Naive thymus-derived CD4-positive, alpha-beta T cell (primary cell): ENCODE results near the gene PXDN. TPM values are rescaled to one million over a fixed set of nuclear protein-coding genes. Genes with fewer than 3 reads are reported as not detected.
A peak's percentile ranks its signal among the peaks of the same experiment; 100 is the strongest.

Source experiments
- ATAC-seq: fragments of 150-1000 bp; cut with Tn5 transposase; 2 replicates; pipeline ENCODE4 v1.10.0; 2021; ENCODE audit warnings: mild to moderate bottlenecking, moderate library complexity
- CTCF ChIA-PET: fragments of 350-600 bp; sonication (Branson Sonifier 250); formaldehyde crosslinking; loops from one replicate; lab custom pipeline; 2021; ENCODE audit warnings: antibody characterized with exemption; lab: Charles Lee
- POLR2A ChIA-PET: fragments of 350-600 bp; sonication (Branson Sonifier 250); formaldehyde crosslinking; loops from one replicate; lab custom pipeline; 2021; ENCODE audit warnings: antibody characterized with exemption, inconsistent platforms; lab: Charles Lee
- DNase-seq, 9 donors: peaks; one replicate each; pipeline versions ENCODE4 v3.0.0 to v3.0.0-alpha.2; 2020 to 2022; ENCODE audit warnings: mixed read lengths in 1 of 9
- H3K27ac ChIP-seq: one replicate; pipeline ENCODE4 v1.7.0; 2013; ENCODE audit warnings: mild to moderate bottlenecking, low read depth, low read length, moderate library complexity
- H3K27me3 ChIP-seq, 2 donors: one replicate each; pipeline ENCODE4 v1.7.0; 2013; ENCODE audit warnings: low read length in 2 of 2, mild to moderate bottlenecking in 2 of 2, moderate library complexity in 2 of 2; ENCODE audit not compliant: control insufficient read depth in 2 of 2, insufficient read depth in 2 of 2
- H3K36me3 ChIP-seq, 3 experiments: 1 replicate in 2 of 3; 2 replicates in 1 of 3; pipeline ENCODE4 v1.7.0; 2013; ENCODE audit warnings: low read length in 3 of 3, mild to moderate bottlenecking in 3 of 3, moderate library complexity in 1 of 3; ENCODE audit not compliant: insufficient read depth in 3 of 3, control insufficient read depth in 2 of 3
- H3K4me1 ChIP-seq, 2 donors: one replicate each; pipeline ENCODE4 v1.7.0; 2013; ENCODE audit warnings: low read length in 2 of 2, mild to moderate bottlenecking in 2 of 2, moderate library complexity in 1 of 2; ENCODE audit not compliant: control insufficient read depth in 2 of 2, insufficient read depth in 2 of 2
- H3K4me3 ChIP-seq: 2 replicates; pipeline ENCODE4 v1.7.0; 2013; ENCODE audit warnings: mild to moderate bottlenecking, low read length
- H3K9me3 ChIP-seq, 3 experiments: 1 replicate in 2 of 3; 2 replicates in 1 of 3; pipeline ENCODE4 v1.7.0; 2013; ENCODE audit warnings: low read length in 3 of 3; ENCODE audit not compliant: control insufficient read depth in 2 of 3
- H3K27ac Mint-ChIP-seq, 9 donors: one replicate each; pipeline ENCODE4 v1.8.0; 2020 to 2022; ENCODE audit warnings: mixed read lengths in 9 of 9, mild to moderate bottlenecking in 8 of 9, moderate library complexity in 5 of 9, inconsistent platforms in 2 of 9
- H3K27me3 Mint-ChIP-seq, 5 donors: one replicate each; pipeline ENCODE4 v1.8.0; 2021 to 2022; ENCODE audit warnings: mixed read lengths in 5 of 5, mild to moderate bottlenecking in 1 of 5
- H3K36me3 Mint-ChIP-seq, 5 donors: one replicate each; pipeline ENCODE4 v1.8.0; 2020 to 2022; ENCODE audit warnings: mixed read lengths in 5 of 5, mild to moderate bottlenecking in 3 of 5, inconsistent platforms in 1 of 5
- H3K4me1 Mint-ChIP-seq, 7 donors: one replicate each; pipeline ENCODE4 v1.8.0; 2020 to 2022; ENCODE audit warnings: mixed read lengths in 7 of 7, mild to moderate bottlenecking in 3 of 7, inconsistent platforms in 1 of 7
- H3K4me3 Mint-ChIP-seq, 10 donors: one replicate each; pipeline ENCODE4 v1.8.0; 2020 to 2022; ENCODE audit warnings: mild to moderate bottlenecking in 10 of 10, mixed read lengths in 10 of 10, moderate library complexity in 6 of 10, inconsistent platforms in 2 of 10
- H3K9me3 Mint-ChIP-seq, 11 donors: one replicate each; pipeline ENCODE4 v1.8.0; 2020 to 2022; ENCODE audit warnings: mixed read lengths in 11 of 11, mild to moderate bottlenecking in 4 of 11, inconsistent platforms in 1 of 11, moderate library complexity in 1 of 11
- intact Hi-C, 2 donors: fragments of 100-400 bp; cut with micrococcal nuclease; formaldehyde crosslinking; loops; one replicate each; pipeline ENCODE4 v1.15.1; 2023
- polyA plus RNA-seq, 2 donors: library from polyadenylated mRNA; unstranded; fragments of 300-500 nt; fragmentation: Illumina TruSeq; gene quantifications; one replicate each; pipeline ENCODE4 v1.2.3, GENCODE V29; 2021
- total RNA-seq, 6 experiments: library from RNA in 5 of 6; stranded (reverse) in 5 of 6; gene quantifications; 1 replicate in 5 of 6; 2 replicates in 1 of 6; pipeline ENCODE4 v1.2.3 and lab custom pipeline; 2021 to 2026

The PXDN gene
- total and polyA plus RNA-seq, 7 experiments from 2014 or later = 0.47 to 3.1 (median 1.00) TPM; not detected in 3

- DNase-seq (no peak), ATAC-seq (no peak)
- no peaks in the 10 kb centered on the region for H3K9me3 ChIP-seq
- peaks cover 0 to 28% (median 6%) of the 10 kb centered on the region in 5 donors for H3K27me3 Mint-ChIP-seq
- CTCF ChIA-PET = no interaction called here
- H3K36me3 Mint-ChIP-seq = no peaks in the 10 kb centered on the region
- POLR2A ChIA-PET = no interaction called here
- no peak overlapping the region for H3K27ac ChIP-seq
- H3K4me3 ChIP-seq = no peak overlapping the region
- H3K4me3 Mint-ChIP-seq = no peak overlapping the region
- intact Hi-C loops = no loop called here
- H3K27ac Mint-ChIP-seq = peak overlapping the region in 2 of 9 donors; percentile 41 to 79
- no peaks in the 10 kb centered on the region for H3K4me1 ChIP-seq
- no peaks in the 10 kb centered on the region for H3K36me3 ChIP-seq
- H3K4me1 Mint-ChIP-seq = peaks cover 0 to 15% (median 0%) of the 10 kb centered on the region in 7 donors
- H3K9me3 Mint-ChIP-seq = no peaks in the 10 kb centered on the region
- no peaks in the 10 kb centered on the region for H3K27me3 ChIP-seq
These were observed 33.5 kb upstream of the PXDN start for GRCh38 chr2:1777781-1778180.

GRCh38 chr2:1777156-1777555 lies 32.8 kb upstream of the PXDN start:
- ChIA-PET POLR2A (no interaction called here), CTCF (no interaction called here)
- no peak overlapping the region for H3K27ac Mint-ChIP-seq
- H3K27me3 Mint-ChIP-seq = peaks cover 0 to 26% (median 4%) of the 10 kb centered on the region in 5 donors
- H3K27me3 ChIP-seq = no peaks in the 10 kb centered on the region
- intact Hi-C loops = no loop called here
- H3K9me3 Mint-ChIP-seq = no peaks in the 10 kb centered on the region
- no peaks in the 10 kb centered on the region for H3K9me3 ChIP-seq
- peaks cover 0 to 15% (median 0%) of the 10 kb centered on the region in 7 donors for H3K4me1 Mint-ChIP-seq
- no peak for DNase-seq
- no peaks in the 10 kb centered on the region for H3K4me1 ChIP-seq
- no peak overlapping the region for H3K4me3 Mint-ChIP-seq
- no peak overlapping the region for H3K27ac ChIP-seq
- H3K36me3 Mint-ChIP-seq = no peaks in the 10 kb centered on the region
- H3K4me3 ChIP-seq = no peak overlapping the region
- ATAC-seq = no peak
- no peaks in the 10 kb centered on the region for H3K36me3 ChIP-seq

DNA sequence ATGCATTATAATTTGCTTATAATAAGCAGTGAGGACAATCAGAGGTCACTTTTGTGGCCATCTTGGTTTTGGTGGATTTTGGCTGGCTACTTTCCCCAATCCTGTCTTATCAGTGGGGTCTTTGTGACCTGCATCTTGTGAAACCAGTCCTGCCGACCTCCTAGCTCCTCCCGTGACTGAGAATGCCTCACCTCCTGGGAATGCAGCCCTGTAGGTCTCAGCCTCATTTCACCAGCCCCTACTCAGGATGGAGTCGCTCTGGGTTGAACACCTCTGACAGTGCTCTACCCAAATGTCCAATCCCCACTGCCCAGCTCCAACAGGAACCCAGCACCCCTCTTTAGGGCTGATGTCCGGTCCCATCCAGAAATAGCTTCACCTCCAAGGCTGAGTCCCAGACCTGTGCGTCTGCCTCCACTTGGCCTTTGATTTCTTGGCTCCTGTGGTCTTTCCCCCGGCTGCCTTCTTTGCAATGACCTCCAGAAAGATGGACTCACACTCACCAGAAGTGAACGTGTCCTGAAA lies 31.3 kb upstream of the PXDN start:
- Histone ChIP-seq H3K4me3 (no peak overlapping the region), H3K27me3 (no peaks in the 10 kb centered on the region), H3K9me3 (no peaks in the 10 kb centered on the region), H3K4me1 (no peaks in the 10 kb centered on the region), H3K36me3 (no peaks in the 10 kb centered on the region), H3K27ac (no peak overlapping the region)
- Mint-ChIP-seq H3K36me3 (no peaks in the 10 kb centered on the region), H3K27ac (no peak overlapping the region), H3K4me3 (no peak overlapping the region), H3K4me1 (peaks cover 0 to 5% (median 0%) of the 10 kb centered on the region in 7 donors), H3K27me3 (peaks cover 0 to 18% (median 2%) of the 10 kb centered on the region in 5 donors), H3K9me3 (no peaks in the 10 kb centered on the region)
- no peak for ATAC-seq
- POLR2A ChIA-PET = no interaction called here
- no peak for DNase-seq
- CTCF ChIA-PET = no interaction called here
- intact Hi-C loops = no loop called here

DNA sequence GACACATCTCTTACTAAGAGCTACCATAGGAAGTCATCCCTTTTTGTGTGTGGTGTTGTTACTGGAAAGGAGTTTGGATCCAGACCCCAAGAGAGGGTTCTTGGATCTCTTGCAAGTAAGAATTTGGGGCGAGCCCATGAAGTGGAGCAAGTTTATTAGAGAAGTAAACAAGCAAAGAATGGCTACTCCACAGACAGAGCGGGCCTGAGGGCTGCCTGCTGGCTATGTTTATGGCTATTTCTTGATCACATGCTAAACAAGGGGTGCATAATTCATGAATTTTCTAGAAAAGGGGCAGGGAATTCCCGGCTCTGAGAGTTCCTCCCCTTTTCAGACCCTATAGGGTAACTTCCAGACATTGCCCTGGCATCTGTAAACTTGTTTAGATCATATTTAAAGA lies 30.6 kb upstream of the PXDN start:
- POLR2A ChIA-PET = no interaction called here
- Histone ChIP-seq H3K9me3 (no peaks in the 10 kb centered on the region), H3K4me3 (no peak overlapping the region), H3K36me3 (no peaks in the 10 kb centered on the region), H3K4me1 (no peaks in the 10 kb centered on the region), H3K27me3 (no peaks in the 10 kb centered on the region), H3K27ac (no peak overlapping the region)
- Mint-ChIP-seq H3K4me3 (no peak overlapping the region), H3K36me3 (no peaks in the 10 kb centered on the region), H3K9me3 (no peaks in the 10 kb centered on the region), H3K4me1 (peaks cover 0 to 3% (median 0%) of the 10 kb centered on the region in 7 donors), H3K27me3 (peaks cover 0 to 18% (median 2%) of the 10 kb centered on the region in 5 donors), H3K27ac (no peak overlapping the region)
- no peak for ATAC-seq
- CTCF ChIA-PET = no interaction called here
- intact Hi-C loops = no loop called here
- no peak for DNase-seq

GRCh38 chr2:1773883-1774282 lies 29.6 kb upstream of the PXDN start:
- H3K27ac Mint-ChIP-seq = no peak overlapping the region
- intact Hi-C loops = no loop called here
- no peak overlapping the region for H3K4me3 Mint-ChIP-seq
- H3K4me1 ChIP-seq = no peaks in the 10 kb centered on the region
- H3K4me1 Mint-ChIP-seq = peaks cover 0 to 3% (median 0%) of the 10 kb centered on the region in 7 donors
- H3K36me3 Mint-ChIP-seq = no peaks in the 10 kb centered on the region
- no peak overlapping the region for H3K27ac ChIP-seq
- no peak for ATAC-seq
- no peak for DNase-seq
- H3K9me3 ChIP-seq = no peaks in the 10 kb centered on the region
- no peak overlapping the region for H3K4me3 ChIP-seq
- peaks cover 0 to 2% (median 0%) of the 10 kb centered on the region in 11 donors for H3K9me3 Mint-ChIP-seq
- CTCF ChIA-PET = no interaction called here
- no peaks in the 10 kb centered on the region for H3K27me3 ChIP-seq
- no peaks in the 10 kb centered on the region for H3K36me3 ChIP-seq
- H3K27me3 Mint-ChIP-seq = peaks cover 0 to 22% (median 5%) of the 10 kb centered on the region in 5 donors
- POLR2A ChIA-PET = no interaction called here

DNA sequence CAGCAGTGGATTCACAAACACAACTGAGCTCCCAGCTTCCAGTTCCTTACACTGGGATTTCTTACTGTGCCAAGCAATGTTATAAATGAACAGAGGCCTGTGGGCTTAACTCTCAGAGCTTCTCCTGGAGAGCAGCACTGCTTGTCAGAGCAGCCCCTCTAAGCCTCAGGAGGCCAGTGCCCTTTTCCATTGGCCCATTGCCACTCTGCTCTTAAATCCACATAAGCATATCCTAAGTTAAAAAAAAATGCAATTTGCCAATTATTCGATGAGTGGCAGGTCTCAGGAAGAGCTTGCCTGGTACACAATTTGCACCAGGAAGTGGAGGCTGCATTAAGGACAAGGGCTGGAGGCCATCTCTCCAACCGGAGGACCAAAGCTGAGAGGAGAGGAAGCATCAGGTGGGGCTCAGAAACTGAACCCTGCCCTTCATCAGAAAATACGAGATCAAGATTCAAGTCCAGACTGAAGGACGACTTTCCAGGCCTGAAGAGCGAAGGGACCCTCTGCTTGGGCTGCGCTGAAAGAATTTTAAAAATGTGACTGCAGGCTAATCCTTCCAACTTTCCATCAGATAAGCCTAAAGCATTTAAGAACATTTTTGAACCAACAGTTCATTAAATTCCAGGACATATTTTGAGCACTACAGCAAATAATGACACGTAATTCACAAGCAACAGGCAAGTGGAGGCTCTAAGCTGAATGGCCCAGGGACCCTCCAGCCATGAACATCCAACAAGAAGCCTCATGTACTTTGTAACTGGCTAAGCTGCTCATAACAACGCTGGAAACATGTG lies 28.4 kb upstream of the PXDN start:
- intact Hi-C loops = no loop called here
- ATAC-seq = no peak
- no peak overlapping the region for H3K27ac Mint-ChIP-seq
- H3K9me3 ChIP-seq = no peaks in the 10 kb centered on the region
- POLR2A ChIA-PET = no interaction called here
- no peaks in the 10 kb centered on the region for H3K36me3 ChIP-seq
- H3K4me1 ChIP-seq = no peaks in the 10 kb centered on the region
- peaks cover 0 to 2% (median 0%) of the 10 kb centered on the region in 11 donors for H3K9me3 Mint-ChIP-seq
- H3K4me3 Mint-ChIP-seq = no peak overlapping the region
- H3K27me3 ChIP-seq = no peaks in the 10 kb centered on the region
- peaks cover 0 to 3% (median 0%) of the 10 kb centered on the region in 7 donors for H3K4me1 Mint-ChIP-seq
- no peak for DNase-seq
- H3K27ac ChIP-seq = no peak overlapping the region
- H3K4me3 ChIP-seq = no peak overlapping the region
- H3K27me3 Mint-ChIP-seq = peaks cover 2 to 22% (median 5%) of the 10 kb centered on the region in 5 donors
- CTCF ChIA-PET = no interaction called here
- no peaks in the 10 kb centered on the region for H3K36me3 Mint-ChIP-seq
